ENCODE results near the gene GRIK3.
"Not testable (repeated sequence)": the region's sequence is repeated elsewhere in the genome, so short reads cannot be mapped to it uniquely, and the experiment has no call there.

DNA sequence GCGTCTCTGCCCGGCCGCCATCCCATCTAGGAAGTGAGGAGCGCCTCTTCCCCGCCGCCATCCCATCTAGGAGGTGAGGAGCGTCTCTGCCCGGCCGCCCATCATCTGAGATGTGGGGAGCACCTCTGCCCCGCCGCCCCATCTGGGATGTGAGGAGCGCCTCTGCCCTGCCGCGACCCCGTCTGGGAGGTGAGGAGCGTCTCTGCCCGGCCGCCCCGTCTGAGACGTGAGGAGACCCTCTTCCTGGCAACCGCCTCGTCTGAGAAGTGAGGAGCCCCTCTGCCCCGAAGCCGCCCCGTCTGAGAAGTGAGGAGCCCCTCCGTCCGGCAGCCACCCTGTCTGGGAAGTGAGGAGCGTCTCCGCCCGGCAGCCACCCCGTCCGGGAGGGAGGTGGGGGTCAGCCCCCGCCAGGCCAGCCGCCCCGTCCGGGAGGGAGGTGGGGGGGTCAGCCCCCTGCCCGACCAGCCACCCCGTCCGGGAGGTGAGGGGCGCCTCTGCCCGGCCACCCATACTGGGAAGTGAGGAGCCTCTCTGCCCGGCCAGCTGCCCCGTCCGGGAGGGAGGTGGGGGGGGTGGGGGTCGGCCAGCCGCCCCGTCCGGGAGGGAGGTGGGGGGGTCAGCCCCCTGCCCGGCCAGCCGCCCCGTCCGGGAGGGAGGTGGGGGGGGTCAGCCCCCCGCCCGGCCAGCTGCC, 46.1 kb upstream of the GRIK3 start:
- TF ChIP-seq, protein P1, sequence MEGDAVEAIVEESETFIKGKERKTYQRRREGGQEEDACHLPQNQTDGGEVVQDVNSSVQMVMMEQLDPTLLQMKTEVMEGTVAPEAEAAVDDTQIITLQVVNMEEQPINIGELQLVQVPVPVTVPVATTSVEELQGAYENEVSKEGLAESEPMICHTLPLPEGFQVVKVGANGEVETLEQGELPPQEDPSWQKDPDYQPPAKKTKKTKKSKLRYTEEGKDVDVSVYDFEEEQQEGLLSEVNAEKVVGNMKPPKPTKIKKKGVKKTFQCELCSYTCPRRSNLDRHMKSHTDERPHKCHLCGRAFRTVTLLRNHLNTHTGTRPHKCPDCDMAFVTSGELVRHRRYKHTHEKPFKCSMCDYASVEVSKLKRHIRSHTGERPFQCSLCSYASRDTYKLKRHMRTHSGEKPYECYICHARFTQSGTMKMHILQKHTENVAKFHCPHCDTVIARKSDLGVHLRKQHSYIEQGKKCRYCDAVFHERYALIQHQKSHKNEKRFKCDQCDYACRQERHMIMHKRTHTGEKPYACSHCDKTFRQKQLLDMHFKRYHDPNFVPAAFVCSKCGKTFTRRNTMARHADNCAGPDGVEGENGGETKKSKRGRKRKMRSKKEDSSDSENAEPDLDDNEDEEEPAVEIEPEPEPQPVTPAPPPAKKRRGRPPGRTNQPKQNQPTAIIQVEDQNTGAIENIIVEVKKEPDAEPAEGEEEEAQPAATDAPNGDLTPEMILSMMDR (IDR thresholded peaks at IDR 0.05; ENCODE audit: insufficient read depth, low read length), result not testable (repeated sequence)
- TF ChIP-seq, protein P2, sequence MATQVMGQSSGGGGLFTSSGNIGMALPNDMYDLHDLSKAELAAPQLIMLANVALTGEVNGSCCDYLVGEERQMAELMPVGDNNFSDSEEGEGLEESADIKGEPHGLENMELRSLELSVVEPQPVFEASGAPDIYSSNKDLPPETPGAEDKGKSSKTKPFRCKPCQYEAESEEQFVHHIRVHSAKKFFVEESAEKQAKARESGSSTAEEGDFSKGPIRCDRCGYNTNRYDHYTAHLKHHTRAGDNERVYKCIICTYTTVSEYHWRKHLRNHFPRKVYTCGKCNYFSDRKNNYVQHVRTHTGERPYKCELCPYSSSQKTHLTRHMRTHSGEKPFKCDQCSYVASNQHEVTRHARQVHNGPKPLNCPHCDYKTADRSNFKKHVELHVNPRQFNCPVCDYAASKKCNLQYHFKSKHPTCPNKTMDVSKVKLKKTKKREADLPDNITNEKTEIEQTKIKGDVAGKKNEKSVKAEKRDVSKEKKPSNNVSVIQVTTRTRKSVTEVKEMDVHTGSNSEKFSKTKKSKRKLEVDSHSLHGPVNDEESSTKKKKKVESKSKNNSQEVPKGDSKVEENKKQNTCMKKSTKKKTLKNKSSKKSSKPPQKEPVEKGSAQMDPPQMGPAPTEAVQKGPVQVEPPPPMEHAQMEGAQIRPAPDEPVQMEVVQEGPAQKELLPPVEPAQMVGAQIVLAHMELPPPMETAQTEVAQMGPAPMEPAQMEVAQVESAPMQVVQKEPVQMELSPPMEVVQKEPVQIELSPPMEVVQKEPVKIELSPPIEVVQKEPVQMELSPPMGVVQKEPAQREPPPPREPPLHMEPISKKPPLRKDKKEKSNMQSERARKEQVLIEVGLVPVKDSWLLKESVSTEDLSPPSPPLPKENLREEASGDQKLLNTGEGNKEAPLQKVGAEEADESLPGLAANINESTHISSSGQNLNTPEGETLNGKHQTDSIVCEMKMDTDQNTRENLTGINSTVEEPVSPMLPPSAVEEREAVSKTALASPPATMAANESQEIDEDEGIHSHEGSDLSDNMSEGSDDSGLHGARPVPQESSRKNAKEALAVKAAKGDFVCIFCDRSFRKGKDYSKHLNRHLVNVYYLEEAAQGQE (IDR thresholded peaks at IDR 0.05; ENCODE audit: insufficient replicate concordance, low read depth), result not testable (repeated sequence)
- not testable (repeated sequence) for TF ChIP-seq GABPA (IDR thresholded peaks at IDR 0.05; ENCODE audit: low read depth); POLR2AphosphoS5 (IDR thresholded peaks at IDR 0.05; ENCODE audit: low read depth); SPI1 (IDR thresholded peaks at IDR 0.05; ENCODE audit: borderline replicate concordance, low read depth)
